VCaP (cell line): ENCODE measurements around the gene ZNF578.
A peak's percentile ranks its signal among the peaks of the same experiment; 100 is the strongest.
"Not testable (repeated sequence)": the region's sequence is repeated elsewhere in the genome, so short reads cannot be mapped to it uniquely, and the experiment has no call there.

Experiments used
- H3K27ac ChIP-seq: fragments of 450-650 bp; 2 replicates; pipeline ENCODE4 v1.5.1; 2017
- CTCF ChIP-seq: fragments of 450-650 bp; conservative IDR thresholded peaks from 2 replicates; pipeline ENCODE4 v1.5.1; 2017; ENCODE audit warnings: mild to moderate bottlenecking, moderate library complexity

The ZNF578 gene

GRCh38 chr19:52541608-52542007, 88.3 kb downstream of the ZNF578 start:
- TF ChIP-seq CTCF = no peak
- H3K27ac ChIP-seq = no peak overlapping the region

GRCh38 chr19:52542541-52542940, 89.2 kb downstream of the ZNF578 start:
- not testable (repeated sequence) for H3K27ac ChIP-seq

GRCh38 chr19:52542984-52543664, 89.8 kb downstream of the ZNF578 start:
- no peak overlapping the region for H3K27ac ChIP-seq
- TF ChIP-seq CTCF = no peak

- no peak for TF ChIP-seq CTCF
- H3K27ac ChIP-seq = no peak overlapping the region
These were observed 101.0 kb downstream of the ZNF578 start for GRCh38 chr19:52554216-52554971.

GRCh38 chr19:52557231-52557995, 104.1 kb downstream of the ZNF578 start:
- TF ChIP-seq CTCF = no peak
- peak overlapping the region; percentile 90 for H3K27ac ChIP-seq

- H3K27ac ChIP-seq = peak overlapping the region; percentile 90
These were observed 105.5 kb downstream of the ZNF578 start for GRCh38 chr19:52558732-52559445.

GRCh38 chr19:52561611-52562010, 108.3 kb downstream of the ZNF578 start:
- H3K27ac ChIP-seq = not testable (repeated sequence)
